NCI-H748 (cell line): ENCODE data around the gene AZU1.
A peak's percentile ranks its signal among the peaks of the same experiment; 100 is the strongest.
"Not testable (repeated sequence)": the region's sequence is repeated elsewhere in the genome, so short reads cannot be mapped to it uniquely, and the experiment has no call there.

ENCODE experiments used
- DNase-seq: peaks from one replicate; lab custom pipeline; 2025; ENCODE audit not compliant: unreplicated experiment; lab: John Stamatoyannopoulos, UW

AZU1 gene

DNA sequence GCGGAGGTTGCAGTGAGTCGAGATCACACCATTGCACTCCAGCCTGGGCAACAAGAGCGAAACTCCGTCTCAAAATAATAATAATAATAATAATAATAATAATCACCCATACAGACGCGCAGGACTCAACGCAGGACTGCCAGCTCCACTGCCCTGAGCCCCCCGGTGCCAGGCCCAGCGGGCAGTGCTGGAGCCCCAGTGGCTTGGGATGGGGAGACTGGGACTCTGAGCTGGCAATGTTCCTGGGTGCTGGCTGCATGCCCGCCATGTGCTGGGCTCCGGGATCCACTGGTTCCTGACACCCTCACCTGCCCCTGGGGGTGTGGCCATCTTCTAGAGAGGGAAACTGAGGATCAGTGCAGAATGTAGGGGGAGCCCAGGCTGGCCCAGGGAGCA, 325 bp upstream of the AZU1 start:
- DNase-seq: no peak

DNA sequence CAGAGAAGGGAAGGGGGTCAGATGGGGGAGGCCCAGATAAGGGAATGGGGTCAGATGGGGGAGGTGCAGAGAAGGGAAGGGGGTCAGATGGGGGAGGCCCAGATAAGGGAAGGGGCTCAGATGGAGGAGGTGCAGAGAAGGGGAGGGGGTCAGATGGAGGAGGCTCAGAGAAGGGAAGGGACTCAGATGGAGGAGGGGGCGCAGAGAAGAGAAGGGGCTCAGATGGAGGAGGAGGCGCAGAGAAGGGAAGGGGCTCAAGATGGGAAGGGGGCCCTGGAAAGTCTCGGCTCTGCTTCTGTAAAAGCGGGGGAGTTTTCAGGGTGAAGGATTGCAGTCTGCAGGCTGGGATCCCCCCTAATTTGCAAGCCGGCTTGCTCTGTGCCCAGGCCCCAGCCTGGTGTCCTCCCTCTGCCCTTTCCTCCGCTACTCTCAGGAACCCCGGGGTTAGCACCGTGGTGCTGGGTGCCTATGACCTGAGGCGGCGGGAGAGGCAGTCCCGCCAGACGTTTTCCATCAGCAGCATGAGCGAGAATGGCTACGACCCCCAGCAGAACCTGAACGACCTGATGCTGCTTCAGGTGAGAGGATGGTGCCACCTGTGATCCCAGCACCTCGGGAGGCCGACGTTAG, 1.6 kb downstream of the AZU1 start:
- DNase-seq: no peak

DNA sequence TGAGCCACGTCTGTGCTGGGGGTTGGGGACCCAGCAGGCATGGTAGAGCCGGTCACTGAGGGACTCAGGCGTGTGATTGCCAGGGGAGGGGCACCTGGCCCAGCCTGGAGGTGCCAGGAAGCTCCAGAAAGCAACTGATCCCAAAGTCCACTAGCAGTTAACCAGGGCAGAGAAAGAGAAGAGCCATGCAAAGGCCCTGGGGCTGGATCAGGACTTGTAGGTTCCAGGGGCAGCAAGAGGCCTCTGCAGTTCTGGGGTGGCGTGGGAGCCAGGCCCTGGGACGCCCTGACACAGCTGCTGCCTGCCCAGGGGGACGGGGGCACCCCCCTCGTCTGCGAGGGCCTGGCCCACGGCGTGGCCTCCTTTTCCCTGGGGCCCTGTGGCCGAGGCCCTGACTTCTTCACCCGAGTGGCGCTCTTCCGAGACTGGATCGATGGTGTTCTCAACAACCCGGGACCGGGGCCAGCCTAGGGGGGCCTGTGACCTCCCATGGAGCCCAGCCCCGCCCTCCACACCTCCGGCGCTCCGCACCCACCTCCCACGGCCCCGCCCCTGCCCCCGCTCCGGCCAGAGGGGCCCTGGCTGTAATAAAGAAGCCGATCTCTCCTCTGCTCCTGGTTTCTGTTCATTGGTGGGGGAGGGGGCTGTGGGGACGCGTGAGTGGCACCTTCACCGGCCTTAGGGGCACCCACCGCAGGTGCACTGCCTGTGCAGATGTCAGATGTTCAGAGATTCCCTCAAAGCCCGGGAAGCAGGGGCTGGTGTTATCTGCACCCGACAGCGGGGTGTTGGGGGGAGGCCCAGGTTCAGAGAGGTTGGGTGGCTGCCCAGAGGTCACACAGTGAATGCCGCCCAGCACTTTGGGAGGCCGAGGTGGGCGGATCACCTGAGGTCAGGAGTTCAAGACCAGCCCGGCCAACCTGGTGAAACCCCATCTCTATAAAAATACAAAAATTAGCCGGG, 4.1 kb downstream of the AZU1 start:
- DNase-seq: no peak

DNA sequence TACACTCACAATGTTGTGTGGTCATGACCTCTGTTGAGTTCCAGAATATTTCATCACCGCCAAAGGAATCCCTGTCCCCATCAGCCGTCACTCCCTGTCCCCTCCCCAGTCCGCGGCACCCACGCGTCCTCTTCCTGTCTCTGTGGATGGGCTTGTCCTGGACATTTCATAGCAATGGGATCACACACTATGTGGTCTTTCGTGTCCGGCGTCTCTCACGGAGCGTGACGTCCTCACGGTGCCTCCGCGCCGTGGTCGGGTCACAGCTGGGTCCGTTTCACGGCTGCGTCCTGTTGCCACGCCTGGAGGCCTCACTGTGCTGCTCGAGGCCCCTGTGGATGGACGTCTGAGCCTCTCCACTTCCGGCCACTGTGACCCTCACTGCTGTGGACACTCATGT, 6.6 kb downstream of the AZU1 start:
- DNase-seq: no peak

DNA sequence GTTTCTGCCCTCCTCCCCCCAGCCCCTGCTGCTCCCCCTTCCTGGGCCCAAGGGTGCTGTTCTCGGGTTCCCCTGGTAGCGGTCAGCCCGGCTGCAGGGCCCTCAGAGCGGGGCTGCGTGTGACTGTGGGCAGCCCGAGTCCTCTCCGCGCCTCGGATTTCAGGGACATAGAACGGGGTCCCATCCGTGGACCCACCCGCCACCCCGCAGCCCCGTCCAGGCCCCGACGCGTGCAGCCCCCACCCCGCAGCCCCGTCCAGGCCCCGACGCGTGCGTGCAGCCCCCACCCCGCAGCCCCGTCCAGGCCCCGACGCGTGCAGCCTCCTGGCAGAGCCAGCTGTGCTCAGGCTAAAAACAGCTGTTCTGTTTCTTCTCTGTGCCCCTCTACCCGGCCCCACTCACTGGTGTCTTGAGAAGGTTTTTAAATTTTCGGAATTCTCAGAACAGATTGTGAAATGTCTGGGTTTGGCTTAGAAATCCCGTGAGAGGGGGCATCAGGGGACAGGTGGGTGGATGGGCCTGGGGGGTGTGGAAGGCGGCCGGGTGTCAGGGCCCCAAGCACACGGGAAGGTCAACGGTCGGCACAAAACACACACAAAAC, 7.7 kb downstream of the AZU1 start:
- DNase-seq: no peak

DNA sequence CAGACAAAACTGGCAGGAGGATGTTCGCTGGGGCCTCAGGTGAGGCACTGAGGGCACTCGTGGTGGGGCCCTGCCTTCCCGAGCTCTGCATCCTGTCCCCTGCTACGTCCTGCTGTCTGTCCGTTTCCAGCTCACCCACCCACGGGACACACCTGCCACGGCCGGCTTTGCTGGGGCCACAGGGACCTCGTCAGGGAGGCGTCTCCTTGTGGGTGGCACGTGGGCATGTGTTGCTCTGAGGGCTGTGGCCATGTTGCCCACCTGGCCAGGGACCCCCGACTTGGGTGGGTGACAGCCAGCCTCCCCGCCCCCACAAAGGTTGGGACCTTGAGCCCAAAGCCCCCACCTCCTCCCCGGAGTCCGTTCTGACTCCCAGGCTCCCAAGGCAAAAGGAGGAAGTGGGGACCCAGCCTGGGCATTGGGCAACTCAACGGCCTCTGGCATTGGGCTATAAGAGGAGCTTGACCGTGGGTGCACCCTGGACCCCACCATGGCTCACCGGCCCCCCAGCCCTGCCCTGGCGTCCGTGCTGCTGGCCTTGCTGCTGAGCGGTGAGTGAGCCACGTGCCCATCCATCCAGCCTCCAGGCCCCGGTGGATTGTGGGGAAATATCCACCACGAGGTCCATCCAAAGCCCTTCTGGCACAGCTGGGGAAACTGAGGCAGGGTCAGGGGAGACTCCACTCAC, 13.0 kb downstream of the AZU1 start, which contains the start of gene PRTN3:
PRTN3 (plus strand) TSS at position 481 of the 688 bp plus-strand sequence; CDS start at position 491, 10 bp downstream.
- no peak for DNase-seq

DNA sequence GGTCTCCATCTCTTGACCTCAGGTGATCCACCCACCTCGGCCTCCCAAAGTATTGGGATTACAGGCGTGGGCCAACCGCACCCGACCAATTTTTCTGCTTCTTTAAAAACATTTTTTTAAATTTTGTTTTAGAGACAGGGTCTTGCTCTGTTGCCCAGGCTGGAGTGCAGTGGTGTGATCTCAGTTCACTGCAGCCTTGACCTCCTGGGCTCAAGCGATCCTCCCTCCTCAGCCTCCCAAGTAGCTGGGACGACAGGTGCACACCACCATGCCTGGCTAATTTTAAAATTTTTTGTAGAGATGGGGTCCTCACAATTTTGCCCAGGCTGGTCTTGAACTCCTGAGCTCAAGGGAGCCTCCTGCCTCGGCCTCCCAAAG, 15.2 kb downstream of the AZU1 start:
- DNase-seq: not testable (repeated sequence)

DNA sequence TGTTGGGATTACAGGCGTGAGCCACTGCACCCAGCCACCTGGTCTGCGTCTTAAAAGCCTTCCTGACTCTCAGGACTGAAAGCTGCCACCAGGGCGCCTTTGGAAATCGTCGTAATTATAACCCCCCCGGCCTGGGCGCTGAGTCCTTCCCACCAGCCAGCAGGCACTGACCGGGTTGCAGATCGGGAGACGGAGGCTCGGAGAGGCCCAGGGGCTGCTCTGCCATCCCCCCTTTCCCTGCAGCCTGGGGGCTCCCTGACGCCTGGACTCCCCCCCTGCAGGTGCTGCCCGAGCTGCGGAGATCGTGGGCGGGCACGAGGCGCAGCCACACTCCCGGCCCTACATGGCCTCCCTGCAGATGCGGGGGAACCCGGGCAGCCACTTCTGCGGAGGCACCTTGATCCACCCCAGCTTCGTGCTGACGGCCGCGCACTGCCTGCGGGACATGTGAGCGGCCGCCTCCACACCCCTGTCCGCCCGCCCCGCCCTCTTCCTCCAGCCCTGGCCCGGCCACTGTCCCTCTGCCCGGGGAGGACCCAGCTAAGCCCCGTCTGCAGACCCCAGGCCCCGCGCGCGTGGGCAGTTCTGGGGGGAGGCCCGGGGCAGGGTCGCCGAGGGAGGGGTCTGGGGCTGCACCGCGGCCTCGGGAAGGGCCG, 15.7 kb downstream of the AZU1 start:
- peak; percentile 46 for DNase-seq

DNA sequence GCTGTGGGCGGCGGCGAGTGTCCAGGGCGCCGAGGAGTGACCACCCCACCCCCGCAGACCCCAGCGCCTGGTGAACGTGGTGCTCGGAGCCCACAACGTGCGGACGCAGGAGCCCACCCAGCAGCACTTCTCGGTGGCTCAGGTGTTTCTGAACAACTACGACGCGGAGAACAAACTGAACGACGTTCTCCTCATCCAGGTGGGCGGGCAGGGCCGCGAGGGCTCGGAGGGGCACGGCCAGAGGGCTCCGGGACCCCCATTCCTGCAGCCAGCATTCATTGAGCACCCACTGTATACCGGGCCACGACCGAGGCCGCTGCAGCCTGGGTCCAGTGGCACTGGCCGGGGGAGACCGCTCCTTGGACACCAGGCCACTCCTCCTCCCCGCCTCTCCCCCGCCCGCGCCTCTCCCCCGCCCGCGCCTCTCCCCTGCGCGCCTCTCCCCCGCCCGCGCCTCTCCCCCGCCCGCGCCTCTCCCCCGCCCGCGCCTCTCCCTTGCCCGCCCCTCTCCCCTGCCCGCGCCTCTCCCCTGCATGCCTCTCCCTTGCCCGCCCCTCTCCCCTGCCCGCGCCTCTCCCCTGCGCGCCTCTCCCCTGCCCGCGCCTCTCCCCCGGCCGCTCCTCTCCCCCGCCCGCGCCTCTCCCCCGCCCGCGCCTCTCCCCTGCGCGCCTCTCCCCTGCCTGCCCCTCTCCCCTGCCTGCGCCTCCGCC, 16.4 kb downstream of the AZU1 start:
- peak; percentile 43 for DNase-seq

DNA sequence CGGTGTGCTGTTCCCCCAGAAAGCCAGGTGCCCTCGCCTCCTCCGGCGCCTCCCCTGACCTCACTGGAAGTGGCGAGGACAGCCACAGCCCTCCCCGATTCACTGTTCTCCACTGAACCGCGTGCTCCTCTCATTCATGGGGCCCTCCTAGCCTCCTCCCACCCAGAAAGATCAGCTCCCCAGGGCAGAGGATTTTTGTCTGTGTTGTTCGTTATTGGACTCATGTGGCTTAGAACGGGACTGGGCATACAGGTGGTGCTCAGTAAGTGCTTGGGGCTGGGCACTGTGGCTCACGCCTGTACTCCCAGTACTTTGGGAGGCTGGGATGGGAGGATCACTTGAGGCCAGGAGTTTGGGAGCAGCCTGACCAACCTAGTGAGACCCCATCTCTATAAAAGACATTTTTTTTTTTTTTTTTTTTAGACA, 16.9 kb downstream of the AZU1 start:
- peak; percentile 43 for DNase-seq

DNA sequence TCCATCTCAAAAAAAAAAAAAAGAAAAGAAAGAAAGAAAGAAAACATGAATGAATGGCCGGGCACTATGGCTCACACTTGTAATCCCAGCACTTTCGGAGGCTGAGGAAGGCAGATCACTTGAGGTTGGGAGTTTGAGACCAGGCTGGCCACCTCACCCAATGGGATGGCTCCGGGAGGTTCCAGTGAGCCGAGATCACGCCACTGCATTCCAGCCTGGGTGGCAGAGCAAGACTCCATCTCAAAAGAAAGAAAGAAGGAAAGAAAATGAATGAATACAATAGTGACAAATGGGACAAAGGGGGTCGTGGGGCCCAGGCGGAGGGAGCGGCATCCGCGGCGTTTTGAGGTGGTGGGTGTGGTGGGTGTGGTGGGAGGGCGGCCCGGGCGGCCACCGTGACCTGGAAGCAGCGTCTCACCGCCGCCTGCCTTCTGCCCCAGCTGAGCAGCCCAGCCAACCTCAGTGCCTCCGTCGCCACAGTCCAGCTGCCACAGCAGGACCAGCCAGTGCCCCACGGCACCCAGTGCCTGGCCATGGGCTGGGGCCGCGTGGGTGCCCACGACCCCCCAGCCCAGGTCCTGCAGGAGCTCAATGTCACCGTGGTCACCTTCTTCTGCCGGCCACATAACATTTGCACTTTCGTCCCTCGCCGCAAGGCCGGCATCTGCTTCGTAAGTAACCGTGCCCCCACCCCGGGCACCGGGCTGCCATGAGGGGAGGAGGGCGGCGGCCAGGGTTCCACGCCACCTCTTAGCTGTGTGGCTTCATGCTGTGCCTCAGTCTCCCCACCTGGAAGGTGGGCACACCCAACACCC, 18.3 kb downstream of the AZU1 start:
- no peak for DNase-seq

DNA sequence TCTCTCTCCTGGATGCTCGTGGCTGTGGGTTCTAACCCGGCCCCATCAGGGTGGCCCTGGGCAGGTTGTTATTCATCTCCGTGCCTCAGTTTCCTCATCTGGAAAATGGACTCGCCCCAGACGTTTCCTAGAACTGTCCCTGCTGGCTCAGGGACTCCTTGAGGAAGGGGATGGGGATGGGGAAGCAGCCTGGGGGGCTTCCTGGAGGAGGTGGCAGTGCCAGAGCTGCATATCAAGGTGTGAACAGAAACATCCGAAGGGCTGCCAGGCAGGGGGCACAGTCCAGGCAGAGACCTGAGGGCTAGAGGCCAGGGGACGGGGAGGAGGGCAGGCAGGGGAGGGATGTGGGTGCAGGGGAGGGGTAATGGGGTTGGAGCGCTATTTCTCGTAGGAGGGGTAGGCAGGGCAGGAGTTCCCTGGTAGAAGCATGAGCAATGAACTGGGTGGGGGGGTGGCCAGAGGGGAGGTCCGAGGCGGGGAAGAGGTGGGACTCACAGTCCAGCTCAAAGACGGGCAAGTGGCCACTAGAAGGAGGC, 20.8 kb downstream of the AZU1 start:
- no peak for DNase-seq

DNA sequence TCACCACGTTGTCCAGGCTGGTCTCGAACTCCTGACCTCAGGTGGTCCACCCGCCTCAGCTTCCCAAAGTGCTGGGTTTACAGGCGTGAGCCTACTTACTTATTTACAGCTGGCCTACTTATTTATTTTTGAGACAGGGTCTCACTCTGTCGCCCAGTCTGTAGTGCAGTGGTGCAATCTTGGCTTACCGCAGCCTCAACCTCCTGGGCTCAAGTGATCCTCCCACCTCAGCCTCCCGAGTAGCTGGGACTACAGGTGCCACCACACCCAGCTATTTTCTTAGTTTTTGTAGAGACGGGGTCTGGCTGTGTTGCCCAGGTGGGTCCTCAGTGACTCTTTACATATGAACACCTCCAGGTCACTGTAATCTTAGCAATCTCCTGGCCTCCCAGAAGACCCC, 21.6 kb downstream of the AZU1 start:
- DNase-seq: not testable (repeated sequence)

DNA sequence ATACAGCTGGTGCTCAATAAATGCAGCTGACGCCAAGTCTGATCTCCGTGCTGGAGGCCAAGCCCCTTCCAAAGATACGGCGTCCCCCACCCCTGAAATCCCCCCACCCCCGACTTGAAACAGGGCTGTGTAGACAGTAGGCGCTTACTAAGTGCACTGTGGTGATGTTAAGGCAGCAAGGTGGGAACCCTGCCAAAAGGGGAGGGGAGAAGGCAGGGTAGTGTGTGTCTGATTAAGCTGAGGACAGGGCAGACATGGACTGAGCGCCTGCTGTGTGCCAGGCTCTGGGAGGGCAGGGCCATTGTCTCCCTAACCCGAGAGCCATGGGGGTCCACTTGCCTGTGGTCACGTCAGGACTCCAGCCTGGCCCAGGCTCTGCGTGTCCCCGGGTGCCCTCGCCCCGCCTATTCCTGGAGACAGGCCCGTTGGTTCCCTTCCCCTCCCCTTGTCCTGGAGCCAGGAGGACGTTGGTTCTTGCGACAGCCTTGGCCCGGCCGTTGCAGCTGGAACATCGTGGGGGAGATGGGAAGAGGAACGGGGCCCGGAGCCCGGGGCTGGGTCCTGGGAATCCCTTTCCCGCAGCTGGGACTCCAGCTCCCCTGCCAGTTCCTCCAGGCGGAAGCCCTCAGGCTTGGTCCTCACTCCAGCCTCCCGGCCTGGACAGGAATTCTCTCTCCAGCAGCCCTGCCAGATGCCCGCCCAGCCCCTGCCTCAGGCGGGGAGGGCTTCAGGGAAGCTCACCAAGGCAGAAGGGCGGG, 22.8 kb downstream of the AZU1 start:
- peak; percentile 71 for DNase-seq

DNA sequence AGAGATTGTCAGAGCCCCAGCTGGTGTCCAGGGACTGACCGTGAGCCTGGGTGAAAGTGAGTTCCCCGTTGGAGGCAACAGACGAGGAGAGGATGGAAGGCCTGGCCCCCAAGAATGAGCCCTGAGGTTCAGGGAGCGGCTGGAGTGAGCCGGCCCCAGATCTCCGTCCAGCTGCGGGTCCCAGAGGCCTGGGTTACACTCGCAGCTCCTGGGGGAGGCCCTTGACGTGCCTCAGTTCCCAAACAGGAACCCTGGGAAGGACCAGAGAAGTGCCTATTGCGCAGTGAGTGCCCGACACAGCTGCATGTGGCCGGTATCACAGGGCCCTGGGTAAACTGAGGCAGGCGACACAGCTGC, 23.3 kb downstream of the AZU1 start:
- DNase-seq: no peak

DNA sequence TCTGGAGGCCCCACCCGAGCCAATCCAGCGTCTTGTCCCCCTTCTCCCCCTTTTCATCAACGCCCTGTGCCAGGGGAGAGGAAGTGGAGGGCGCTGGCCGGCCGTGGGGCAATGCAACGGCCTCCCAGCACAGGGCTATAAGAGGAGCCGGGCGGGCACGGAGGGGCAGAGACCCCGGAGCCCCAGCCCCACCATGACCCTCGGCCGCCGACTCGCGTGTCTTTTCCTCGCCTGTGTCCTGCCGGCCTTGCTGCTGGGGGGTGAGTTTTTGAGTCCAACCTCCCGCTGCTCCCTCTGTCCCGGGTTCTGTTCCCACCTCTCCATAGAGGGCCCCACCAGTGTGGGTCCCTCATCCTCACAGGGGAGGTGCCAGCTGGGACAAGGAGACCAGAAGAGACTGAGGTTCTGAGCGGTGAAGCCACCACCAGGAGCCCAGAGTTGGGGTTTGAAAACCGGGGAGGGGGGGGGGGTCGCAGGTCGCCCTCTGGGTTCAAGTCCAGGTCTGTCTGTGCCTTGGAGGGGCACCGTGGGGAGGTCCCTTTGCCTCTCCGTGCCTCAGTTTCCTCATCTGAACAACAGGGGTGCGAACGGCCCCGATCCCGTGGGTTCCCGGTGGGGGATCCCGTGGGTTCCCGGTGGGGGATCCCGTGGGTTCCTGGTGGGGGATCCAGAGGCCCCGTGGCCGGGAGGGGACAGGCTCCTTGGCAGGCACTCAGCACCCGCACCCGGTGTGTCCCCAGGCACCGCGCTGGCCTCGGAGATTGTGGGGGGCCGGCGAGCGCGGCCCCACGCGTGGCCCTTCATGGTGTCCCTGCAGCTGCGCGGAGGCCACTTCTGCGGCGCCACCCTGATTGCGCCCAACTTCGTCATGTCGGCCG, 24.7 kb downstream of the AZU1 start, which contains the start of gene ELANE:
ELANE (plus strand) TSS at position 168 of the 878 bp plus-strand sequence; CDS start at position 194, 26 bp downstream.
- no peak for DNase-seq

DNA sequence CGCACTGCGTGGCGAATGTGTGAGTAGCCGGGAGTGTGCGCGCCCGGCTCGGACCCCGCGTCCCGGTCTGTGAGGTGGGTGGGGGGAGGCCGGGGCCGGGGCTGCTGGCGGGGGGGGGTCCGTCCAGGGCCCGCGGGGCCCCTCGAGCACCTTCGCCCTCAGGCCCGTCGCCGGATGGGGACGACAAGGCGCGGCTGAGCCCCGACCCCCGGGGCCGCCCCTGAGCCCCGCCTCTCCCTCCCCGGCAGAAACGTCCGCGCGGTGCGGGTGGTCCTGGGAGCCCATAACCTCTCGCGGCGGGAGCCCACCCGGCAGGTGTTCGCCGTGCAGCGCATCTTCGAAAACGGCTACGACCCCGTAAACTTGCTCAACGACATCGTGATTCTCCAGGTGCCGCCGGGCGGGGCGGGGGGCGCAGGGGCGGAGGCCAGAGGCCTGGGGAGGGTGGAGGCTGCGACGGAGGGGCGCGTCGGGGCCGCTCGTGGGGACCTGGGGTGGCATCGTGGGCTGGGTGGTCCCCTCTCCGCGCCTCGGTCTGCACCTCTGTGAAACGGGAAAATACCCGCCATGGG, 25.5 kb downstream of the AZU1 start:
- DNase-seq: no peak
